Cardiac muscle cell (in vitro differentiated cells and primary cell): ENCODE measurements around the gene UGT1A10. TPM values are rescaled to one million over a fixed set of nuclear protein-coding genes. Genes with fewer than 3 reads are reported as not detected.

Source experiments
- DNase-seq, 2 donors: peaks; one replicate each; pipeline versions ENCODE4 v3.0.0 to v3.0.0-alpha.2; 2010 to 2017; ENCODE audit warnings: low read depth in 1 of 2, low spot score in 1 of 2
- H3K27ac ChIP-seq: fragments of 200-600 bp; sonication (generic); 2 replicates; pipeline ENCODE4 v1.5.1; 2016
- H3K27me3 ChIP-seq: fragments of 200-600 bp; sonication (generic); 2 replicates; pipeline ENCODE4 v1.6.0; 2016; ENCODE audit warnings: control low read depth
- H3K36me3 ChIP-seq: fragments of 200-600 bp; sonication (generic); 2 replicates; pipeline ENCODE4 v1.5.1; 2016; ENCODE audit warnings: control low read depth
- H3K4me1 ChIP-seq: fragments of 200-600 bp; sonication (generic); 2 replicates; pipeline ENCODE4 v1.8.1; 2017; ENCODE audit warnings: low read depth, mild to moderate bottlenecking, mixed run types
- H3K4me3 ChIP-seq: fragments of 200-600 bp; sonication (generic); 2 replicates; pipeline ENCODE4 v1.5.1; 2016; ENCODE audit warnings: mild to moderate bottlenecking
- H3K9me3 ChIP-seq: fragments of 200-600 bp; sonication (generic); 2 replicates; pipeline ENCODE4 v1.5.1; 2017; ENCODE audit warnings: low read depth, mild to moderate bottlenecking, control low read depth
- CTCF ChIP-seq: IDR thresholded peaks from 2 replicates; pipeline ENCODE4 v1.5.1; 2012; ENCODE audit warnings: low read depth, mild to moderate bottlenecking, low read length
- polyA plus RNA-seq: library from polyadenylated mRNA; unstranded; fragments of >200 nt; fragmentation: Nextera tagmentation; extraction: Ambion mirVana; gene quantifications from 2 replicates; pipeline ENCODE4 v1.2.1, GENCODE V29; 2016
- total RNA-seq: library from RNA; depleted of rRNA; stranded (reverse); fragments of >200 nt; gene quantifications from 2 replicates; pipeline ENCODE4 v1.2.3, GENCODE V29; 2016

UGT1A10 gene
- total and polyA plus RNA-seq, 2 experiments from 2014 or later = not detected

GRCh38 chr2:233673896-233674295, 37.6 kb downstream of the UGT1A10 start:
- Histone ChIP-seq H3K4me3 (no peak overlapping the region), H3K9me3 (no peaks in the 10 kb centered on the region), H3K36me3 (no peaks in the 10 kb centered on the region), H3K27me3 (no peaks in the 10 kb centered on the region), H3K27ac (no peak overlapping the region), H3K4me1 (no peaks in the 10 kb centered on the region)
- DNase-seq = no peak
- no peak for TF ChIP-seq CTCF

- H3K4me1 ChIP-seq = no peaks in the 10 kb centered on the region
- H3K27ac ChIP-seq = no peak overlapping the region
- no peak overlapping the region for H3K4me3 ChIP-seq
- H3K36me3 ChIP-seq = no peaks in the 10 kb centered on the region
- no peak for DNase-seq
- no peaks in the 10 kb centered on the region for H3K9me3 ChIP-seq
- H3K27me3 ChIP-seq = no peaks in the 10 kb centered on the region
- TF ChIP-seq CTCF = no peak
Observed at GRCh38 chr2:233674314-233674713, 38.1 kb downstream of the UGT1A10 start.

GRCh38 chr2:233674995-233675394, 38.7 kb downstream of the UGT1A10 start:
- Histone ChIP-seq H3K36me3 (no peaks in the 10 kb centered on the region), H3K27me3 (no peaks in the 10 kb centered on the region), H3K9me3 (no peaks in the 10 kb centered on the region), H3K4me1 (no peaks in the 10 kb centered on the region), H3K27ac (no peak overlapping the region), H3K4me3 (no peak overlapping the region)
- no peak for DNase-seq
- no peak for TF ChIP-seq CTCF

- no peak for TF ChIP-seq CTCF
- H3K9me3 ChIP-seq = no peaks in the 10 kb centered on the region
- no peaks in the 10 kb centered on the region for H3K4me1 ChIP-seq
- DNase-seq = no peak
- H3K27me3 ChIP-seq = no peaks in the 10 kb centered on the region
- no peaks in the 10 kb centered on the region for H3K36me3 ChIP-seq
- no peak overlapping the region for H3K4me3 ChIP-seq
- H3K27ac ChIP-seq = no peak overlapping the region
Observed at GRCh38 chr2:233676046-233676445, 39.8 kb downstream of the UGT1A10 start.

- no peaks in the 10 kb centered on the region for H3K4me1 ChIP-seq
- H3K36me3 ChIP-seq = no peaks in the 10 kb centered on the region
- TF ChIP-seq CTCF = no peak
- no peaks in the 10 kb centered on the region for H3K27me3 ChIP-seq
- no peak for DNase-seq
- no peaks in the 10 kb centered on the region for H3K9me3 ChIP-seq
- H3K4me3 ChIP-seq = no peak overlapping the region
- no peak overlapping the region for H3K27ac ChIP-seq
Observed at GRCh38 chr2:233679196-233679595, 42.9 kb downstream of the UGT1A10 start.
